A549 treated with RU486 at 1 μM for 4 hours (cell line): Measurements from ENCODE around the gene SLAMF1. TPM values are rescaled to one million over a fixed set of nuclear protein-coding genes. Genes with fewer than 3 reads are reported as not detected.

Experiments used
- total RNA-seq: library from RNA; stranded (reverse); fragments of 200-300 nt; extraction: Qiagen RNA extraction; gene quantifications from 5 replicates; pipeline ENCODE4 v1.2.3, GENCODE V29; 2022; ENCODE audit warnings: low read depth

The SLAMF1 gene, protein sequence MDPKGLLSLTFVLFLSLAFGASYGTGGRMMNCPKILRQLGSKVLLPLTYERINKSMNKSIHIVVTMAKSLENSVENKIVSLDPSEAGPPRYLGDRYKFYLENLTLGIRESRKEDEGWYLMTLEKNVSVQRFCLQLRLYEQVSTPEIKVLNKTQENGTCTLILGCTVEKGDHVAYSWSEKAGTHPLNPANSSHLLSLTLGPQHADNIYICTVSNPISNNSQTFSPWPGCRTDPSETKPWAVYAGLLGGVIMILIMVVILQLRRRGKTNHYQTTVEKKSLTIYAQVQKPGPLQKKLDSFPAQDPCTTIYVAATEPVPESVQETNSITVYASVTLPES
- not detected in 5 replicates for total RNA-seq

DNA sequence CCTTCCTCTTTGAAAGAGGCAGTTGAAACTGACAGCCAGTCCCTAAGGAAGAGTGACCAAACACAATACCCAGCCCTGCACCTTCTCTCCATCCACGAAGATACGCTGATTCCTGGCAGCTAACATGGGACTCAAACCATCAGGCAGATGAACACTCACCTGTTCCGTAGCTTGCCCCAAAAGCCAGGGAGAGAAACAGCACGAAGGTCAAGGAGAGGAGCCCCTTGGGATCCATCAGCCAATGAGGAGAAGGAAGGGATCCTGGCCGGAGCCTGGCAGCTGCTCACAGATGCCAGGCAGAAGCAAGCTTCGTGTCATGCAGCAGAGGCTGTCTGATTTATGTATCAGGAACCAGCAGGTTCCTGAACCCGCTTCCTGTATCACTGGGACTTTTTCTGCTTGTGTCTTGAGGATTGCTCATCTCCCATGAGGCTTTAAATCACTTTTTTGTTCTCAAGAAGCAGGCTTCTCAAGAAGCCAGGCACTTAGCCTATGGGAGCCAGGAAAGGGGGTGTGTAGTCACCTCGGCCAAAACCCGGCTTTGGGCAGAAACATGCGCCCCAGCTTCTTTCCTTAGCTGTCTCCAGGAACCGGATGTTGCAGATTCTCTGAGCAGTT, at the start of gene SLAMF1:
TSS of gene SLAMF1 (minus strand) at position 334 of the 618 bp plus-strand sequence. CDS start at position 235, 99 bp downstream.

DNA sequence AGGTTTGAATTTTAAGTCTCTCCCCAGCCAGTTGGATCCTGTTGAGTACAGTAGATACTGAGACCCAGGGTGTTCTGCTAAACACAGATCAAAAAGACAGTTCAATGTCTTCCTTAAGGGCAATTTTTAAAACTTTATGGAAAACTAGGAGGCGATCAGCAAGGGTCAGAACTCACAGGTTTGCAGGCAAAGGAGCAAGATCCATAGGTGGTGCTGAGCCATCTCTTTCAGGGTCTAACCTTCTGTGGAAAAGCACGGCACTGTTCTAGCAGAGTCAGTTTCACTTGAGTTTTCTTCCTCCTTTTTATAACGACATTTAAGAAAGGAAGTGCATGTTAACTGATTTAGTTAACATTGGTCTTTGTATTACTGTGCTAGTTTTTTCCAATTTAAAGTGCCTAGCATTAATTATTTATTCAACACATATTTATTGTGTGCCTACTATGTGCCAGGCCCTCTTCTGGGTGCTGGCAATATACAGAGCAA, 67.6 kb downstream of the SLAMF1 start, which contains the start of gene CD84:
TSS of gene CD84 (minus strand) at position 281 of the 486 bp plus-strand sequence. CDS start at position 222, 59 bp downstream.

Other genes with a start within 250 kb of the SLAMF1 start
- 0.61 to 1.1 TPM (median 1.0 TPM) in 5 replicates for gene VANGL2, start 246.5 kb downstream of the SLAMF1 start, total RNA-seq
- gene SLAMF6, start 123.8 kb downstream of the SLAMF1 start, total RNA-seq = not detected in 5 replicates
- gene CD84, start 67.5 kb downstream of the SLAMF1 start, total RNA-seq = not detected in 5 replicates
- not detected in 5 replicates for gene CD48, start 64.8 kb upstream of the SLAMF1 start, total RNA-seq
- 1.6 to 2.6 TPM (median 1.8 TPM) in 5 replicates for gene SLAMF7, start 92.2 kb upstream of the SLAMF1 start, total RNA-seq
- 0.06 to 0.29 TPM (median 0.13 TPM) in 5 replicates for gene LY9, start 149.1 kb upstream of the SLAMF1 start, total RNA-seq
- not detected in 5 replicates for gene CD244, start 215.8 kb upstream of the SLAMF1 start, total RNA-seq
- gene ITLN1, start 238.1 kb upstream of the SLAMF1 start, total RNA-seq = 0.22 TPM in 1 of 5 replicates, not detected in the others